Measurements from ENCODE around the gene GTF3C5.

GRCh38 chr9:133042676-133043075, 11.9 kb downstream of the GTF3C5 start:
- TF ChIP-seq, protein P1, sequence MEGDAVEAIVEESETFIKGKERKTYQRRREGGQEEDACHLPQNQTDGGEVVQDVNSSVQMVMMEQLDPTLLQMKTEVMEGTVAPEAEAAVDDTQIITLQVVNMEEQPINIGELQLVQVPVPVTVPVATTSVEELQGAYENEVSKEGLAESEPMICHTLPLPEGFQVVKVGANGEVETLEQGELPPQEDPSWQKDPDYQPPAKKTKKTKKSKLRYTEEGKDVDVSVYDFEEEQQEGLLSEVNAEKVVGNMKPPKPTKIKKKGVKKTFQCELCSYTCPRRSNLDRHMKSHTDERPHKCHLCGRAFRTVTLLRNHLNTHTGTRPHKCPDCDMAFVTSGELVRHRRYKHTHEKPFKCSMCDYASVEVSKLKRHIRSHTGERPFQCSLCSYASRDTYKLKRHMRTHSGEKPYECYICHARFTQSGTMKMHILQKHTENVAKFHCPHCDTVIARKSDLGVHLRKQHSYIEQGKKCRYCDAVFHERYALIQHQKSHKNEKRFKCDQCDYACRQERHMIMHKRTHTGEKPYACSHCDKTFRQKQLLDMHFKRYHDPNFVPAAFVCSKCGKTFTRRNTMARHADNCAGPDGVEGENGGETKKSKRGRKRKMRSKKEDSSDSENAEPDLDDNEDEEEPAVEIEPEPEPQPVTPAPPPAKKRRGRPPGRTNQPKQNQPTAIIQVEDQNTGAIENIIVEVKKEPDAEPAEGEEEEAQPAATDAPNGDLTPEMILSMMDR (conservative IDR thresholded peaks at IDR 0.05; ENCODE audit: low read length), result no peak
- no peak for TF ChIP-seq EZH2phosphoT487 (IDR thresholded peaks at IDR 0.05; ENCODE audit: borderline replicate concordance)

Data from Loucy (cell line).